GM18499 (cell line): ENCODE measurements around the gene EPHB1.

Experiments
- ATAC-seq: cut with Tn5 transposase; IDR thresholded peaks from one replicate; pipeline ENCODE4 v1.9.1; 2021; ENCODE audit warnings: moderate number of reproducible peaks; ENCODE audit not compliant: insufficient read depth, unreplicated experiment

The EPHB1 gene

DNA sequence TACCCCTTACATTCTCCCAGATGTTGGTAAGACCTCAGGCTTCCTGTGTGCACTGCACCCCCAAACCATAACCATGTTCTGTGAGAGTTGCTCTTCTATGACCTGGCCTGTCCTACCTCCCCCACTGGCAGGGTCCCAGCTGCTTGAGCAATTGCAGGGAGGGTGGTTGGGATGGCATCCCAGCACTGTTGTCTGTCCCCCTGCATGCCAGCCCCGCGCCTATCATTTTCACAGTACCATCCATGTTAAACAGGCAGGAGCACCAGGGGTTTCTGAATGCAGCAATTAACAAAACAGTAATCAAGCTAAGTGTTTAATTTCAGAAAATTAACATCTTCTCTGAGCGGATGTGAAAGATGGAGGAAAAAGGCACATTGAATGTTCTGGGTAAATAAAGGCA lies 345.5 kb downstream of the EPHB1 start:
- ATAC-seq = no peak

DNA sequence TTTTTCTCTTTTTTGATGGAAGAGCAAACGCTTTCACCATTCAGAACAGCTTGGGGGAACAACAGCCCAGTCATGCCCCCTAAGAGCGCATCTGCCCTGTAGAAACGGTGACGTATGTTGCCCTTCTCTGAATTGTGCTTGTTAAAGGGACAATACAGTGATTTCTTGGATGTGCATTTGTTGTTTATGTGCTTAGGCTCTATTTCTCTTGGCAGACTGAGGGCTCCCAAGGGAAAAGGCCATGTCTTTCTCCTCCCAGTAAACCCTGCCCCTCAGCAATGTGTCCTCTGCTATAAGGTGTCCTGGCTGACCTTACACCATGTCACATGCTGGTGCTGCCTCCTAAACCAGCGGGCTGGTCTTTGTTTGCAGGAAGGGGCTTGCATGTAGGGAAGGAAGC lies 346.1 kb downstream of the EPHB1 start:
- ATAC-seq = no peak

DNA sequence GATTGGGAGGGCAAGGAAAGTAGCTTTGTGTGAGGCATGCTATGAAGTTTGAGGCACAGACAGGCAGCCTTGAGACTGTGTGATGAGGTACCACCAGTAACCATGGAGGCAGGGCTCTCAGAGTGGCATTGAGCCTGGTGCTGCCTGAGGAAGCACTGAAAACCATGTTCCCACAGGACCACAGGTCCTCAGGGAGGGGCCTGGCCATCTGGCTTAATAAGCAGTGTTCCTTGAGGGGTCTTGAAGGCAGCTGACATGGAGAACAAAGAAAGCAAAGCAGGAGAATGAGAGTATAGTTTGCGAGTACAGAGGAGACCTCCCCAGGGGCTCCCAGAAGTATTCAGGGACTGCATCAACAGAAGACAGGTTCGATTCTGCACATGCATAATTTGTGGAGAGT lies 346.6 kb downstream of the EPHB1 start:
- no peak for ATAC-seq

DNA sequence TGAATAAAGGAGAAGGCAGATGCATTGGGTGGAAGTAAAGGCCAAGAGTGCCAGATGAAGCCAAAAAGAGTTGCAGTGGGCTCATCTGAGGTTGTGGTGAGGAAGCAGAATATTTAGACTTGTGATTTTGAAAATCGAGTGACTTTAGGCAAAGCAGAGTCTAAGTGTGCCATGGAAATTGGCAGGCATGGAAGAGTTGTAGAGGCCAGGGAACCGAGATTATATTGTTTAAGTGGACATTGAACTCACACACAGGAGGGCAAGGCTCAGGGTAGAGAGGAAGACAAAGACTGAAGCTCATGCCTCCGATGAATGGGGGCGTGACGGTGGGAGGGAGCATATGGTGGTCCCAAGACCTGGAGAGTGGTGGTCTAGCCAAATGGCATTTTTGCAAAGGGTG lies 347.5 kb downstream of the EPHB1 start:
- no peak for ATAC-seq

DNA sequence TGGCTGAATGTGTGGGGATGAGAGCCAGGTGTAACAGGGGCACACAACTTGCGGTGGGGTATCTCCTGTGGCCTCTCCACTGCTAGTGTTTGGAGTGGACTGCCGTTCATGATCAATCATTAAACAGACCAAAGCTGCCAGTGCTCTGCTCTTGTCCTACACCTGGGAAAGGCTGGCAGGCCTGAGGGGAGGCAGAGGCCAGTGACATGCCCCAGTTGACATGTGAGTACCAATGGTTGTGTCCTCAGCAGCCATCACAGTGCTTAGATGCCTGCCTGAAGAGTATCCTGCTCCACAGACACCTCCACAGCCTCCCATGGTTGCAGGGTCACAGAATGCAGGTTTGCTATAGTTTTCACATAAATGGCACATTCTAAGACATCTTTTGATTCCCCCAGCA lies 348.4 kb downstream of the EPHB1 start:
- no peak for ATAC-seq

DNA sequence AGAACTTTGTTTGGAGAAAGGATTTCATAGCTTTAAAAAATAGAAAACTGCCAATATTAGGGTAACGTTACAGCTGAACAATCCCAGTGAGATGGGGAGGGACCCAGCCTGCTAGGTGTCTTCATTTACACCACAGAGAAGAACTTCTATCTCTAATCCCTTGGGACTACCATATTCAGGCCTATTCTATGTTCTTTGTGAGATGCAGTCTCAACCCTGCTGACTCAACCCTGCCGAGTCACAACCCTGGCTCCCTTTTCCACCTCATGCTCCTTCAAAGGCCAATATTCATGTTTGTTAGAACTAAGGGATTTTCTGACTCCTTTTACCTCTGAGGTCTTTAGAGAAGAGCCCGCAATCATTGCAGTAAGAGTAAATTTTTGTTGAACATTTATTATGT lies 350.5 kb downstream of the EPHB1 start:
- ATAC-seq = no peak

DNA sequence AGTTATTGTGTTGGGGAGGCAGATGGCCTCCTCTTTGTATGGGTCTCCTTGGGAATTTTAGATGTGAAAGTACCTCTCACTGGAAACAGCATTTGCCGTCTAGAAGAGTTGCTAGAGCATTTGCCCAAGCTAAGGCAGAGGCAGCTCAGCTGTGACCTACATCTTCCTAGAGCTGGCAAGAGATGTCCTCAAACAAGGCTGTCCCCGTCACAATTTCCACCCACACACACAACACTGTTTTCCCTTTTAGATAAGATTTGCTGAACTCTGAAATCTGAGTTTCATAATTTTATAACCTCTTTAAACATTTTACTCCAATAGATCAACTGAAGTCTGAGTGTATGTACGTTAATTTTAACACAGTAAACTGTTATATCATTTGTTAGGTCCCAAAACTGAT lies 352.6 kb downstream of the EPHB1 start:
- ATAC-seq = no peak

DNA sequence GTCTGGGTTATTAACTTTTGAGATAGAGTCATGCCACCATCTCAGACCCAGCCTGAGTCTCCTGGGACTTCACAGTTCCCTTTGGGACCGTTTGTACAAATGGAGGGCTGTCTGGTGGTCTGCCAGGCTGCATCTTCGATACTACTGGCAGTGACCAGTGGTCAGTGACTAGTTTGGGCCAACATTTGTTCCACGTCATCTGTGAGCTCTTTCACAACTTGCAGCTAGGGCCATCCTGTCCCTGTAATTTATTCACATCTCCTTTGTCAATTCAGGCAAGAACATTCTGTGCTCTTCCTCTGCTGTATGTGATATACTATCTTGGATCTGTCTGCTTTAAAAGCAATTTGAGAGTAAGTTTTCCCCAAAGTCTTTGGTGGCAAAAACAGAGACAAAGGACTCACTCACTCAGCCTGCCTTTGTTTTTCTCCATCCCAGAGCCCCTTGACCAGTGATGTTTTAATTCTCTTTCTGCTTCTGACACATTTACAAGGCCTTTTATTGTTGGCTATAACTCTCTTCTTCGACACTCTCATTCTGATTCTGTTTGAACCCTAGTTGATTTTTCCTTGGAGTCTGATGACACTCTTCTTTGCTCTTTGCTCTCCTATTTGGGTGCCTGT lies 353.4 kb downstream of the EPHB1 start:
- ATAC-seq = no peak

DNA sequence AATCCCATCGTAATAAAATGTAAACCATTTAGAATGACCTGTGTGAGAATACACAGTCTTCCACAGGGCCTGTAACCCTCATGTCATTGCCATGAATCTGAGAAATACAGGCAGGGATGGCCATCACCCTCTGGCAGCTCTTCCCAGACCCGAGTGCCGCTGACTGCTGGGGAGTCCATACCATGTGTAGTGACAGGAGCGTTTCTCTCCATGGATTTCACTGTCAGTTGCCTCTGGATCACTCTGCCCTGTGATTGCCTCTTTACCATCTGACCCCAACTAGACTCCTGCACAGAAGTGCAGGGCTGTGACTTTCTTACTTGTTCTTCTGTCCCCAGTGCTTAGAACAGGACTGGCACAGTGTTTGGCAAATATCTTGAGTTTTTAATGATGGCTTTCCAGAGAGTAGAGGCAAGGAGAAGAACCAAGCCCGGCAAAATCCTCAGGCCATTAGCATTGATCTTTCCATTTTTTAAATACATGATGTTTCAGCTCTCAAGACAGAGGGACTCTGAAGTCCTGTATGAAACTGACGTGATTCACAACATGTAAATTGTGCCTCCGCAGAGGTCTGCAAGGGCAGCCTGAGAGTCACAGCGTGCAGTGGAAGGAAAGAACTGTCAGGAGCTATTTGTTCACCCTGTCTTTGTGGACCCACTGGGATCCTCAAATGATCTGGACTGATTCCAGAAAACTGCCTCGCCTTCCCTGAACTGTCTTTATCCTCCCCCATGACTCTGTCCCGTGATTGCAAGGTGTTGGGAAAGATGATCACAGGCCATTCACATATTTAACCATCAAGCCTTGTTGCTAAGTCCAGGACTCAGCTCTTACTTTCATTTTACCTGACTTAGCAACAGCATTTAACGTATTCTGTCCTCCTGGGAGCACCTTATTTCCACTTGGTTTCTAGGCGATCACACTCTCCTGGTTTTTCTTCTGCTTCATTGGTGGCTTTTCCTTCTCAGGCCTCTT lies 354.9 kb downstream of the EPHB1 start:
- no peak for ATAC-seq

DNA sequence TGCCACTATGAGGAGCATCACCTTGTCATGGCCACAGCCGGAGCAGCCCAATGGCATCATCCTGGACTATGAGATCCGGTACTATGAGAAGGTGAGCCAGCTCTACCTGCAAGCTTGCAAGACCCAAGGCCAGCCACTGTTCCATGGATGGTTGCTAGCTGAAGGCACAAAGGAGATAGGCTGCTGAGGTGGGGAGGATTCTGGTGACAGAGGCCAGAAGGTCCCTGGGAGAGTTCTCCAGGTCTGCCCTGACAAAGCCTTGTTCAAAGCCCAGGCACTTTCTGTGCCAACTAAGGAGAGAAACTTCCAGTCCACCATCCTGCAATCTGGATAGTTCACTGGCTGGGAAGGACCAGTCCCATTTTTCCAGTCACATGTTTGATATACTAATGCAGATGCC lies 359.1 kb downstream of the EPHB1 start:
- no peak for ATAC-seq

DNA sequence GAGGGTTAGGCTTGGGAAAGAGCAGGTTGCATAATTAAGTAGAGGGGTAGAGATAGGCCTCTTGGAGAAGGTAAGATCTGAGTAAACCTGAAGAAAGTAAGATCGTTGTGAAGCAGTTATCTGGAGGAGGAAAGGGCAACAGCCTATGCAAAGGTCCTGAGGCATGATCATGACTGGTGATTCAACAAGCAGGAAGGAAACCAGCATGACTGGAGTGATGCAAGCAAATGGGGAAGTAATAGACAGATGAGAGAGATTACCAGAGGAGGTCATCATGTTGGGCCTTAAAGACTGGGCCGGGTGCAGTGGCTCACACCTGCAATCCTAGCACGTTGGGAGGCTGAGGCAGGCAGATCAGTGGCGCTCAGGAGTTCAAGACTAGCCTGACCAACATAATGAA lies 360.2 kb downstream of the EPHB1 start:
- no peak for ATAC-seq

DNA sequence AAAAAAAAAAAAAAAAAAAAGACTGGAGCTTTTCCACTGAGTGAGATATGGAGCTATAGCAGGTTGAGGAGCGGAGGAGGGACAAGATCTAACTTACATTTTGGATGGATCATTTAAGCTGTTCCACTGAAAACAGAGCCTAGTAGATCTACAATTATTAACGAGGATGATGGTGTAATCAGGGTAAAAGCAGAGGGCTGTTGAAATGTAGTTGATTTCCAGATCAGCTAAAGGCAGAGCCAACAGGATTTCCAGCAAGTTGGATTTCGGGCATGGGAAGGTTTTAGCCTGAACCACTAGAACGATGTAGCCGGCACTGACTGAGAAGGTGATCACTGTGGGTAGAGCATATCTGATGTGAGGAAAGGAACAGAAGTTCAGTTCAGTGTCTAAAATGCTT lies 360.7 kb downstream of the EPHB1 start:
- ATAC-seq = no peak

DNA sequence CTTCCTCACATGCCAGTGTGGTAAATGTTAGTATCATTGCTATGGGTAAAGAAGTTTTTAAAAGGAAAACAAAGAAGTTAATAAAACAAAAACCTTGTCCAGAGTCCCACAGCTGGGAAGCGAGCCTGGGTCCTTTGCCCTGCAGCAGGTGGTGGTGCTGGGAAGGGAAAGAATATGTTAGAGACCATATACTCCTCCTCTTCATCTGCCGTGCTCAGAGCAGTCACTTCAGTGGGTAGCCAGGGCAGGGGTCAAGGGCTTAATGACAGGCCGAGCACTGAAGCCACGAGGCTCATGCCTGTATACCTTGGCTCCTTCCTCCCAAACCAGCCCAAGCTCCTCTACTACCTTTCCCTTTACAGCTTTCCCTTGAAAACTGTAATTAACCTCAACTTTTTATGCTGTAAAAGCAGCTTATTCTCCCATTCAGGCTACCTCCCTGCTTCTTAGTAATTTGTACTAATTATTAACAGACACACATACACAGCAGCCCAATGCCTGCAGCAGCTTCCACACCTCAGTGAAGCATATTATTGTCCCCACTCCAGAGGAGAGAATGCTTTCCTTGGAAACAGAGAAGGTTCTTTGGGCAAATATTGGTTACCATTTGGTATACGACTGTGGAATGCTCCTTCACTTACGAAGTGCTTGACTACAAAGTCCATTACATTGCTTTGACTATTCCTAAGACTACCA lies 362.1 kb downstream of the EPHB1 start:
- ATAC-seq = no peak

DNA sequence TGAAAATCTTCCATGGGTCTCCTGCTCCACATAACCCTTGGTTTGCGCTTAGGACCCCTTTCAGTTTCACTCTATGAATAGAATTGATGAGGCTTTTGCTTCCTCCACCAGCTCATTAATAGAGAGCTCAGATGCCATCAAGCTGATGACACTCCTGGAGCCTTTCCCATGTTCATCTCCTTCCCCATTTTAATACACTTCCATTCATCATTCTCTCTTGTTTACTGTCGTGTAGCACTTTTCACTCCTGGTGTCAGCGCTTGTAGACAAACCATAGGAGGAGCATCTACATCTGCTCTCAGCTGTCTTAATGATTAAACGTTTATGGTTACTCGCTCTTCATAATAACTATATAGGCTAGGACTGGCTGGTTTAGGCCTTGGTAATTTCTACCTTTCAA lies 363.5 kb downstream of the EPHB1 start:
- ATAC-seq = no peak

DNA sequence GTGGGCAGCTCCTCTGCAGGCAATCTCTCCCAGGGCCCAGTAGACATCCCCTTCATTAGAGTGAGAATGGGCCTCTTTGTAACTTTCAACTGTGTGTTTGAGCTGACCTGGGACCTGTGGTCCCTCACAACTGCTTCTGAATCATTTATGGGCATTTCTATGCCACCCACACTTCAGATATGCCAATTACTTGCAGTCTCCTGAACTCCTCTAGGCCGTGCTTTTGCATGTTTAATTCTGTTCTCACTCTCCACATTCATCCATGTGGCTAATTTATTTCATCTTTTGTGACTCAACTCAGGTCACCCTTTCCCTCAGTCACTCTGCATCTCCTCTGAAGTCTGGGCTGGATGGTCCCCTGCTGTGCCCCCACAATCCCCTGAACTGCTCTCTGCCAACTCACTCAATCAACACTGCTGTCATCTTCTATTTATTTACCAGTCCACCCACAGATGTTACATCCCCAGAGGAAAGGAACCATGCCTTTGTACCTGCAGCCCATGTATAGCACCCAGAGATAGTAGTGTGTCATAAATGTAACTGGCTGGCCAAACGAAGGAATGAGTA lies 364.7 kb downstream of the EPHB1 start:
- ATAC-seq = no peak

DNA sequence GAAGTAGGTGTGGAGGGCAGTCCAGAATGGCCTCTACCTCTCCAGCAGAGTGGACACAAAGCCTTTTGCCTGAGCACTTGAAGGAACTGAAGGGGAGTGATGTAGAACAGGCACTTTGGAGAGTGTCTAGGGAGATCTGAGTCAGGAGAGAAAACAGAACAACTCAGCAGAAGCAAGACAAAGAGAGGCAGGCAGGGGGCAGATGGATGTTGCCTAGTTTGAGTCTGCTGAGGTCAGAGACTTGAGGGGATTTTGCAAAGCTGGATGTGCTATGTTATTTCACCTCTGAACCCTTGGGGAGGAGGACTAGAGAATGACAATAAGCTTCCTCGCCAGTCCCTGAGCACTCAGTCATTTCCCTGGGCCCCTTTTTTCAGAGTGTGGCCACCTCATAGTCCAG lies 366.4 kb downstream of the EPHB1 start:
- ATAC-seq = no peak

DNA sequence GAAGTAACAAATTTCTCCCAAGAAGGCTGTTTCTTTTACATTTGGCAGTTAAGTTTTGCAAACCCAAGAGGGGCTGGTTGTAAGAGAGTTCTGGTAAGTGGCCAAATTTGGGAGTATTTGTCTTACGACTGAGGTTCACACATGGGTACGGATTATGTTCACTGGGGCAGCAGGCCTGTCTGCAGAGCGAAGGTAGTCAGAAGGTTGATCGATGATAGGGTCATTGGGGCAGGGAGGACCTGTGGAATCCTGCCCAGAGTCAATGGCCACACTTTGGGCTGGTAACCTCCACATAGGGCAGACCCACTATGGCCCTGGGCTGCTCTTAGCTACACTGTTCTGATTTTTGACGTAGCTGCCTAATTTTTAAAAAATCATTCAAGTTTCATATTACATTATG lies 368.6 kb downstream of the EPHB1 start:
- no peak for ATAC-seq

DNA sequence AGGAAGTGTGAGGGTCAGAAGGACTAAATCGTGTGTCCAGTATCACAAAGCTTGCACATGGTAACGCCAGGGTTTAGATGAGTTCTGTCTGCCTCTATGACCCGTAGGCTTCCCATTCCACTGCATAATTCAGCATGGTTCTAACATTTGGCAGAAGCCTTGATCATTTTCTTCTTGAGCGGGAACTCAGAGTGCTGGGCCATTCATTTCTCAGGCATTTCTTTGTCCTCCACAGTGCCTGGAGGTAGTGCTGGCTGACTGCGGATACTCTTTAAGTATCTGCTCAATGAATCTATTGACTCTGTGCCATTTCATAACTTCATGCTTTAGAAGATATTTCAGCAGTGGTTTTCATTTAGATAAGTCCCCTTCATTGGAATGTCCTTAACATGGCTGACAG lies 370.2 kb downstream of the EPHB1 start:
- ATAC-seq = no peak

DNA sequence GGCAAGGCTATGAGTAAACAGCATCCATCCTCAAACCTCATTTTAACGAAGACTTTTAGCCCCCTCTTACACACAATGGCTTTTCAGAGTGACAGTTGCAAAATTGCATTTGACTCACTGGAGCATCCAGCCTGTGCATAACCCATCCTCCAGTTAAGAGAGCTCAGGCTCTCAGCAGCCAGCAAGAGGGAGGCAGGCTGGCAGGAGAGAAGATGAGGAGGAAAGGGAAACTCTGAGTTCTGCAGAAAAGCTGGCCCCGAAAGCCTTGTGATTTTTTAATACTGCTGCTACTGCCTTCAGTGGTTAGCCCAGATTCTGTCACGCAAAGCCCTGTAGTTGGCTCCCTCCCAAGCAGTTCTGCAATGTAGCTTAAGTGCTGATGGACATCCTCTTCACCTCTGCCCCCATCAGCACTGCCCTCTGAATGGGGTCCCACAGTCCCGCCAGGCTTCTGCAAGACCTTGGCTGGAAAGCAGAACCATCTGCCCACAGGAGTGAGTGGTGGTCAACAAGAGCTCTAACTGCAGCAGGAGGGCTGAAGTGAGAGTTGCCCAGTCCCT lies 371.3 kb downstream of the EPHB1 start:
- ATAC-seq = no peak

DNA sequence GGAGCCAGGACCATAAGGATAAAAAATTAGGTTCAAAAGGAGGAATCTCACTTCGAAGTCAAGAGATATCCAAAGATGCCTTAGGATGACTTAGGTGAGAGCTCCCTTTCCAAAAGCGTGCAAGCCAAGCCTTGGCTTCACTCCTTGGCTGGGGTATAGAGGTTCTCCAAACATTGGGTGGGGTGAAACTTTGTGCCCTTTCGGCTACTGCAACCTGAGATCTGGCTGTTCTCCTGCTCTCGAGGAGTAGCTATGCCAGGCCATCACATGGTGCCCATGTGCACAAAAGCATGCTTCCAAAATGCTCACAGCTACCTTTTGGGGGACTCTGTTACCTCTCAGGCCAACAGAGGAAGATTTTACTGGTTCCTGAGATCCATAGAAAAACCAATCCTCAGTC lies 373.8 kb downstream of the EPHB1 start:
- ATAC-seq = no peak

DNA sequence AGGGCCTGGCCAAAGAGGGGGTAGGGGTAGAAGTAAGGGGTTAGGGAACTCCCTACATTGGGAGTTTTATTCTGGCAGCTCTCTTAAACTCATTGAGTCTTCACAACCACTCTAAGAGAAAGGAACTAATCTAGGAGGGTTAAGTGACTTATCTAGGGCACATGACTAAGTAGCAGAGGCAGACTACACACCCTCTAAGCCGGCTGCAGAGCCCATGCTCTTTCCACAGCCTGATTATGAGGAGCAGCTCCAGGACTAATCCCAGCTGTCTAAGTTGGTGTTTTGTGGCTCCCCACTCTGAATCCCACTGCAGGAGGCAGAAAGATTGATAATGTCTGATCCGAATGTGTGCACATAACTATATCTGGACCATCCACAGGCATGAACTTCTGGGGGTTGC lies 374.6 kb downstream of the EPHB1 start:
- ATAC-seq = no peak
